Stimulated activated CD4-positive, alpha-beta T cell treated with anti-CD3 and anti-CD28 coated beads, Interleukin-2, amount 100 ng/mL, for 48 hours (primary cell): ENCODE data around the gene PSAP.
A peak's percentile ranks its signal among the peaks of the same experiment; 100 is the strongest.

Experiments
- DNase-seq, 2 donors: peaks; one replicate each; pipeline ENCODE4 v3.0.0-alpha.2; 2020

Gene PSAP

DNA sequence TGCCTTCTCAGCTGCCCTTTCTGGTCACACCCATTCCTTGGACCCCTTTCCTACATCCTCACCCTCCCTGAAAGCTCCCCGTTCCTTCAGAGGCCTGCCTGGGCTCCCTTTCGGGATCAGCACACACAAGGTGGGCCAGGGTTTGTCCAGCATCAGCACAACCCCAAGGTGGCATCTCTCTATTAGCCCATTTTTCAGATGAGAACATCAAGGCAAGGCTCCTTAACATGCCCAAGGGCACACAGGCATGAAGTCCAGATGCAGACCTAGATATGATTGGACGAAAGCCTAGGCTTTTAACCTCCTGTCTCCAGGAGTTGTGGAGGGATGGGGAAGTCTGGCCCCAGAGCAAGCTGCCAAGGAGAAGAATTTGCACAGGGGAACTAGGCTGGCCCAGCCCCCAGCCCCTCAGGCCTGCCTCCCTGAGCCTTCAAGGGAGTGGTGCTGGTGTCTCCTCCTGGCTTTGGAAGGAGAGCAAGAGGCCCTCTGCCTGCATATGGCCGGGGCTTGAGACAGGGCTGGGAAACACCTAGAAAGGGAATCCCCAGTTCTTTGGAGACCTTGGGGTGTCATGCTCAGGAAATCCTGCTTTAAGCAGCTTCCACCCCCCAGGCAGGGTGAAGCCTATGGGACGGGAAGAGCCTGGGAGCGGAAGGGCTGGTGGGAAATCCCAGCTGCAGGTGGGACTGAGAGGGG is 68.7 kb downstream of the PSAP start:
- DNase-seq = no peak

DNA sequence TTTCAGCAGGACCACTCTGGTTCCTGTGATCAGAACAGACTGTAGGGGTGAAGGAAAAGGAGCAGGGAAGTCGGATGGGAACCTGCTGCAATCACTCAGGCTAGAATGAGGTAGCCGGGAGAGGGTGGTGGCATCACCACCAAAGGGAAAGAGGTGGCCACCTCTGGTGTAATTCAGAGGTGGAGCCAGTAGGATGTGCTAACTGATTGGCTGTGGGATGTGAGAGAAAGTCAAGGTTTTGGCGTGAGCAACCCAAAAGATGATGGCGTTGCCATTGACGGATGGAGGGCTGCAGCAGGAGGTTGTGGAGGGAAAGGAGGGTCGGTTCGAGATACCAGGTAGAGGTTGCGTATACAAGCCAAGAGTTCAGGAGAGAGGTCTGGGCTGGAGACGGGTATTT is 70.3 kb downstream of the PSAP start:
- no peak for DNase-seq

- no peak for DNase-seq
Measured at GRCh38 chr10:71780156-71780555, 70.9 kb downstream of the PSAP start.

DNA sequence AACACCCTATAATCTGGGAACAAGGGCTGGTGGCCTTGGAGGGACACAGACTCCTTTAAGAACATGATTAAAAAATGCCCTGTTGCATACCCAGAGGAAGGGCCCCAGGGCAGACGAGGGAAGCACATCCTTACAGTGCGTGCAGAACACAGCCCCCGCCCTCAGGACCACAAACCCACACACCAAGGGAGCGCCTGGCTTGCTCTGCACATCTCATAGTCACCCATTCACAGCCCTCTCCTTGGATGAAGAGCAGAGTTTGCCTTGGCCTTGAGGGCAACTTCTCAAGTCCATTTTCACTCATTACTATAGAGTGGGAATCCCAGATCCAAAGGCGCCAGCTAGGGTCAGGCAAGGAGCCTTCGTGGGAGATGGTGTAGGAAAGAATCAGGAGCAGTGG is 71.4 kb downstream of the PSAP start:
- no peak for DNase-seq

- DNase-seq = no peak
Measured at GRCh38 chr10:71778071-71778825, 72.8 kb downstream of the PSAP start.

GRCh38 chr10:71777213-71777985 is 73.7 kb downstream of the PSAP start:
- no peak for DNase-seq

DNA sequence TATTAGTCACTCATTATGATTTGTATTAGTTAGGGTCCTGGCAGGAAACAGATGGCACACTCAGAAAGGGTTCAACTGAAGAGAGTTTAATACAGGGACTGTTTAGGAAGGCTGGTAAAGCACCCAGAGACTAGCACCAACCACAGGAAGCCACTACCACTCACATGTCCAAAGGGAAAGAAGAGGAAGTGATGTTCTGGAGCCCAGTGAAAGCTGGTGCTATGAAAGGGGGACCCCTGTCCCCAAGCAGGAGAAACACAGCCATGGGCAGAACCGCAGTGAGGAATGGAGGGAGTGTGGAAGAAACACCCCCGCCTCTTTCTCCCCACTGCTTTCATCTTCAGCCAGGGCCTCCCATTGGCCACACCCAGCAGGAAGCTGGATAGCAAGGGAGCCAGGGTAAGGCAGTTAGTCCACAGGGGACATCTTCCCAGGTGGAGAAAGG is 74.5 kb downstream of the PSAP start:
- DNase-seq = no peak

DNA sequence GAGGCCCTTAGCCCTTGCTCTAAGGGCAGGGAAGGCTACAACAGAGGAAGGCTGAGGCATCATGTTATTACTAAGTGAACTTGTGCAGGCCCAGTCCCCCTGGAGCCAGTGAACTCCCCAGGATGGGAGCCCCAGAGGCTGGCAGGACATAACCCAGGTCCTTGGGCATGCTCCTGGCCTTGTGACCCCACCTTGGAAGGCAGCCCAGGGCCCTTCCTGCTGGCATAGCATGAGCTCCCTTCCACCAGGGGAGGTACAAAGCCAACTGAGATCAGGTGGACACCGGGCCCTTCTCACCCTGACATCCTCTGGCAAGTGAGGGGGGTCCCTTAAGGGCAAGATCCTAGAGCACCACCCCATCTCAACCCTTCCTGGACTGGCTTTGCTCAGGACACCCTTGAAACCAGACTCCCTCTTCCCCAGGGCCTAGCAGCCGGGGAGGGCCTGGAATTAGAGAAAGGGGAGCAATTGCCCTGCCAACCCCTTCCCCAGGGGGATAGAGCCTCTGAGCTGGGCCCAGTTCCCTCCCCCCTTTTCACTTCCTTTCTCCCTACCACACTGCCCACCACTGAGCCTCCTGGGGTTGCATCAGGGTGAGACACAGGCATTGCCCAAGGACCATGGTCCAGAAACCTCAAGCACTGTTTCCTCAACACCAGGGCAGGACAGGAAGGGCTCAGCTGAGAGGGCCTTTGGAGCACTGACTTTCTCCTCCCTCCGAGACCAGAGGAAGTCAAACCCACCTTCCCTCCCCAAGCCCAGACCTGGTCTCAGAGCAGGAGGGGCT is 75.9 kb downstream of the PSAP start:
- DNase-seq = no peak

DNA sequence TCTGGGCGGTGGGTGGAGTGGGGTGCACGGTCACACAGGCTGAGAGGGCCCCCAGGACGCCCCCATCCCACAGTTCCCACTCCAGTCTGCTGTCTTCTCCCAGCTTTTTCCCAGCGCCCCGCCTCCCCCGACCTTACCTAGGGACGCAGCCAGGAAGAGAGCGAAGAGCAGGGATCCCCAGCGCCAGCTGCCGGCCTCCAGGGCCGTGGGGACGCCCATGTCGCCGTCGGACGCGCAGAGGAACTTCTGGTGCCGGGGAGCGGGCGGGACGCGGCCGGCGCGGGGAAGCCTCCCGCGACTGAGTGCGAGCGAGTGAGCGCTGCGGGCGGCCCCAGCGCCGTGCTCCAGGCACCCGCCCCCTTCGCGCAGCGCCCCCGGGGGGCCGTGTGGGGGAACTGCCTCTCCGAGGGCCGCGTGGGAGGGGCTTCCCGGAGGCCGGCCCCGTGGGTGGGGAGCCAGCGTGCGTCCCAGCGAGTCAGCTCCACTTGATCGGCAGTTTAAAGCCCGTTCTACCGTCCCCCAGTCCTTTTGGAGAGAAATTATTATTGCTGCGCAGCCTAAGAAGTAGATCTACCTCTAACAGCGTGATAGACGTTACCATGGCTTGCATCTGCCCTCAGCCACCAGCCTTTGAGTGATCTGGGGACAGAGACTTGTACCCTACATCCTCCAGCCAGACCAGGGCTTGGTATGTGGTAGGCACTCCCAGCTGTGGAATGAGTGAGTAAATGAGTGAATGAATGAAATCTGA is 77.7 kb downstream of the PSAP start, which contains the start of gene VSIR:
TSS of gene VSIR (minus strand) at position 300 of the 751 bp plus-strand sequence. CDS start at position 219, 81 bp downstream.
- DNase-seq = peak; percentile 96 to 99

GRCh38 chr10:71772832-71773220 is 78.2 kb downstream of the PSAP start:
- DNase-seq = no peak

DNA sequence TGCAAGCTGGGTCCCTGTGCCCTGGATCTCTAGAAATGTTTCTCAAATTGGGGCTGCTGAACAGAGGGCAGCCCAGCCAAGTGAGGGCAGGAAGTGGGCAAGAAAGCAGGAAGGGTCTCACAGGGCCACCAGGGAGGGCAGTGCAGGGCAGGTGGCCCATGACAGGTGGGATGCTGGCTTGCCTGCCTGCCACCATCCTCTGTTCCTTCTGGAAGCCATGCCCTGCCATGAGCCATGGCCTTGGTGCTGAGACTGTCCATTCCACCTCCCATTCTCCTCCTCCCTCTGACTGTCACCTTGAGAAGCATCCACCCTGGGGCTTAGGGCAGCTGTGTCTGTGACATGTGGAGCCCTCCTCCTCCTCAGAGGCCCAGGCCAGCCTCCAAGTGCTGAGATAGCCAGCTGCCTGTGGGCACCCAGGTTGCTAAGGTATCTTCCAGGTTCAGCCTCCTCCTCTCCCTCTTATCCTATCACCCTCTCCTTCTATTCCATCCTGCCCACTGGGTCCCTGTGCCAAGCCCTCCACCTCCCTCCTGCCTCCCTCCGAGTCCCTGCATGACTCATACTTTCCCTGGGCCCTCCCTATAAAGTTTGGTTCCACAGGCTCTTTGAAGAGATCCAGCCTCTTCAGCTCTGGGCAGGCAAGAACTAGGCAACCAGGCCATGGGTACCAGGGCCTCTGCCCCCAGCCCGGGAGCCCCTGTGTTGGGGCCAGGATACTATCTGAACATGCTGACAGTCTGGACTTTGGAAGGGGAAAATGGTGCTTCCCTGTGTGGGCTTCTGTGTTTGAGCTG is 79.0 kb downstream of the PSAP start:
- no peak for DNase-seq

DNA sequence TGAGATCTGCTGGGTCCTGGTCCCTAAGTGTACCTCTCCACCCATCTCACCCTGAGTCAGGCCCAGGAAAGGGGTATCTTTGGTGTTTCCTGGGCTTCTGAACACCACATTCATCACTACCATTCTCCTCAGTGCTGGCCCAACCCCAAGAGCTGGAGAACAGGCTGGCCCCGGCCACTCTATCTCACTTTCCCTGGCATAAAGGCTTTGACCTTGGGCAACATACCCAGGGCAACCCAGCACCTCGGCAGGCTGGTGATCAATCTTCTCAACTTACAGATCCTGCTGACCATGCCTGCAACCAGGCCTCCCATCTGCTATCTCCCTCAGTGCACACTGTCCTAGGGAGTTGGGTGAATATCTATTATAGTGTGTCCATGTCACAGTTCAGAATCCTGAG is 79.8 kb downstream of the PSAP start:
- no peak for DNase-seq

DNA sequence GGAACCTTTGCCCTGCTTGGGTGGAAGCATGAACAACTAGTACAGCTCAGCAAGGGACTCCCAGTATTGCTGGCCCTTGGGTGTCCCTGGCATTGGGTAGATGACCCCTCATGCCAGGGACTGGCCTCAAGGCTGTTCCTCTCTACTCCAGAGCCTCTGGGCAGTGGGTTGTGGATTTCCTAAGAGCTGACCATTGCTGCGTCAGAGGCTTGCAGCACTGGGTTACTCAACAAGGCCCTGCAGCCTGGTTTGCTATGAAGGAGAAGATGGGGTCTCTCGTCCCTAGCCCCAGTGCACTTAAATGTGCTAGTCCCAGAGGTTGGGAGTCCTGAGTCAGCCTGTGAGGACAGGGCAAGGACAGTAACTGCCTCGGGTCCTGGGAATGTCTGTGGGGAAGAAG is 80.3 kb downstream of the PSAP start:
- no peak for DNase-seq

DNA sequence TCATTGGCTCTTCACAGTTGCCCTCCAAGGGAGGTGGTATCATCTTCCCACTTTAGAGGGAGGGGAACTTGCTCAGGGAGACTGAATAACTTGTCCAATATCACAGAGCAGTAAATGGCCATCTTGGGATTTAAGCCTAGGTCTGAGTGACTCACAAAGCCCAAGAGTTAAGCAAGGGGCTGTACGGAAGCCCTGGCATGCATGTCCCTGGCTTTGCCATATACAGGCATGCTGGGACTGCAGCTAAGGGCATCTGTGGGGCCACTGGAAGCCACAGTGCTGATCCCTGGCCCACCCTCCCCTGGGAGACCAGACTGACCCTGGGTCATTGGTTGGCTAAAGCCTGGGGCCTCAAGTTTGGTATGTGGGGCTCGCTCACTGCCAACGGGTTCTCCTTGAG is 80.8 kb downstream of the PSAP start:
- no peak for DNase-seq

DNA sequence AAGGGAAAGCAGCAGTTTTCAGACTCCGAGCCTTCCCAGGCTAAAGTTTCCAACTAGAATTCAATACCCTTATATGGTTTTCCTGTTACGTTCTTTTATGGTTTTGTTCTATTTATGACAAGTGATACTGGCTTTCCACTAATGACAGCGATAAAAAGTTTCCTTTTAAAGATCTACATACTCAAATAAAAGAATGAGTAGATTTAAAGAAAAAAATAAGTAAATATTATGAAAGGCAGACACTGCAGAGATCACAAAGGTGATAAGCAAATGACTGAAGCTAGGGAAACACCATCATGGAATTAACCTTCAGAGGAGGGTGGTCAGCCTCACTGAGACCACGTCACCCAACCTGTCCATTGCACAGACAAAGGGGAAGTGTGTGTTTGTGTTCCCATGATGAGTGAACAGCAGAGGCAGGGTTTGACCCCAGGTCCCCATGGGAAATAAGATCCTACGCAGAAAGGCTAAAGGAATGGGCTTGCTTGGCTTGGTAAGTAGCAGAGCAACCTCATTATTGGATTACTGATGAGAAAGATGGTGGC is 81.7 kb downstream of the PSAP start:
- no peak for DNase-seq

DNA sequence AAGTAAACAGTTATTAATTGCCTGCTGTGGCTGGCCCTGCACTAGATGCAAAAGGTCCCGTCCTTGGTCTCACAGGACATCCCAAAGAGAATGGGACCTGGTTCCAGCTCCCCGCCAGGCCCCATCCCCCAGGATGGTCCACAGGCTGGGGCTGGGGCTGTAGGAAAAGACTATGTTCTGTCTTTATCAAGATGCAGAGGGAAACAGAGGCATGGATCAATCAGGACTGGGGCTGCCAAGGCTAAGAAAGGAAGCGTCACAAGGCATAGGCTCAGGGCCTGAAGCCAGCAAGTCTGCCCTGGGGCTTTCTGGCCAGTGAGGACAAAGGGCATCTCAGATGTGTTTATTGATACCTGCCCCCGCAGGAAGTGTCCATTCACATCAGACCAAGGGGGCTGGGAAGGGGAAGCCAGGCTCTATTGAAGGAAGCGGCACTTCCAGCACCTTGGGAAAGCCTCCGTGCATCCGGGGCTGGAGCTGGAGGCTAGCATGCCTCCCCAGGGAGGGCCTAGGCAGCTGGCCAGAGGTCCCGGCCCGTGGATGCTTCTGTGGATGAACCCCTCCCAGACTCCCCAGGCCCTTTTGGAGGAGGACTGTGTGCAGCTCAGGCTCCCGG is 83.5 kb downstream of the PSAP start:
- DNase-seq = no peak

- no peak for DNase-seq
Measured at GRCh38 chr10:71766717-71767419, 84.2 kb downstream of the PSAP start.
